ENCODE data around the gene SYNM. TPM values are rescaled to one million over a fixed set of nuclear protein-coding genes. Genes with fewer than 3 reads are reported as not detected.

The SYNM gene
- total RNA-seq, 1 experiment from 2014 or later: 9.9 TPM

- DNase-seq (no peak), ATAC-seq (no peak)
- ChIA-PET POLR2A (ENCODE audit: unreplicated experiment) (no interaction called here), CTCF (interaction anchor here (0.6 to 1.3 kb wide), 4 partner anchors 42 to 262 kb away, joined by 3 to 5 read pairs (median 4); no protein-coding TSS in a partner anchor)
- intact Hi-C loops (cut with micrococcal nuclease): loop anchor here (1.0 to 5.0 kb wide), 5 partner anchors 221 to 634 kb away; no protein-coding TSS in a partner anchor
- Histone ChIP-seq H4K20me1 (ENCODE audit: low read length) (no peaks in the 10 kb centered on the region), H3K9me2 (replicated peaks; ENCODE audit: low read length) (no peaks in the 10 kb centered on the region), H3K36me3 (ENCODE audit: low read depth, low read length) (no peaks in the 10 kb centered on the region), H3K4me2 (ENCODE audit: low read length) (peak overlapping the region; percentile 83; the same call in 1 of the 2 replicates), H3K27me3 (ENCODE audit: low read length) (no peaks in the 10 kb centered on the region), H3K4me1 (ENCODE audit: insufficient read depth, low read length) (no peaks in the 10 kb centered on the region), H3K79me2 (ENCODE audit: low read length) (no peaks in the 10 kb centered on the region), H3F3A (ENCODE audit: low read length, unreplicated experiment) (no peaks in the 10 kb centered on the region), H3K9ac (ENCODE audit: low read length) (no peak overlapping the region), H3K27ac (ENCODE audit: low read length) (no peak overlapping the region), H2AFZ (ENCODE audit: low read length) (peak overlapping the region; percentile 86), H3K4me3 (ENCODE audit: low read length) (peak overlapping the region; percentile 62; the same call in 1 of the 2 replicates), H3K9me3 (ENCODE audit: low read length) (no peaks in the 10 kb centered on the region)
- no peak for TF ChIP-seq CTCF (conservative IDR thresholded peaks at IDR 0.05; ENCODE audit: low read depth, low read length)
- no peak for TF ChIP-seq EZH2 (IDR thresholded peaks at IDR 0.05; ENCODE audit: low read length, unreplicated experiment)
- BruUV-seq (replicated peaks): no TSS peak
Observed at GRCh38 chr15:99076109-99076508, 28.8 kb upstream of the SYNM start.

- H3K9me3 ChIP-seq (ENCODE audit: low read length): no peaks in the 10 kb centered on the region
- peak; percentile 83 for DNase-seq
- no TSS peak for BruUV-seq (replicated peaks)
- POLR2A ChIA-PET (ENCODE audit: unreplicated experiment): interaction anchor here (0.6 kb wide), 1 partner anchor 62 kb away, joined by 8 read pairs; no protein-coding TSS in a partner anchor
- ATAC-seq: peak; percentile 90
- H3K27ac ChIP-seq (ENCODE audit: low read length): no peak overlapping the region
- H3F3A ChIP-seq (ENCODE audit: low read length, unreplicated experiment): no peaks in the 10 kb centered on the region
- peak overlapping the region; percentile 86 for H2AFZ ChIP-seq (ENCODE audit: low read length)
- no peaks in the 10 kb centered on the region for H3K4me1 ChIP-seq (ENCODE audit: insufficient read depth, low read length)
- H3K9ac ChIP-seq (ENCODE audit: low read length): no peak overlapping the region
- peak; percentile 89 for TF ChIP-seq CTCF (conservative IDR thresholded peaks at IDR 0.05; ENCODE audit: low read depth, low read length)
- TF ChIP-seq EZH2 (IDR thresholded peaks at IDR 0.05; ENCODE audit: low read length, unreplicated experiment): no peak
- H3K27me3 ChIP-seq (ENCODE audit: low read length): no peaks in the 10 kb centered on the region
- intact Hi-C loops (cut with micrococcal nuclease): loop anchor here (1.0 to 5.0 kb wide), 5 partner anchors 221 to 634 kb away; no protein-coding TSS in a partner anchor
- H4K20me1 ChIP-seq (ENCODE audit: low read length): no peaks in the 10 kb centered on the region
- H3K4me2 ChIP-seq (ENCODE audit: low read length): peak overlapping the region; percentile 83
- H3K9me2 ChIP-seq (replicated peaks; ENCODE audit: low read length): no peaks in the 10 kb centered on the region
- no peaks in the 10 kb centered on the region for H3K79me2 ChIP-seq (ENCODE audit: low read length)
- CTCF ChIA-PET: interaction anchor here (0.5 to 1.3 kb wide), 6 partner anchors 43 to 553 kb away, joined by 3 to 5 read pairs (median 4); no protein-coding TSS in a partner anchor
- peak overlapping the region; percentile 62 for H3K4me3 ChIP-seq (ENCODE audit: low read length)
- H3K36me3 ChIP-seq (ENCODE audit: low read depth, low read length): no peaks in the 10 kb centered on the region
Observed at GRCh38 chr15:99076555-99077308, 28.1 kb upstream of the SYNM start.

GRCh38 chr15:99082798-99083197 is 22.1 kb upstream of the SYNM start:
- Histone ChIP-seq H3K27ac (ENCODE audit: low read length) (no peak overlapping the region), H3F3A (ENCODE audit: low read length, unreplicated experiment) (no peaks in the 10 kb centered on the region), H4K20me1 (ENCODE audit: low read length) (no peaks in the 10 kb centered on the region), H3K27me3 (ENCODE audit: low read length) (peaks cover 8% of the 10 kb centered on the region; the same call in 1 of the 2 replicates), H3K9me2 (replicated peaks; ENCODE audit: low read length) (no peaks in the 10 kb centered on the region), H3K79me2 (ENCODE audit: low read length) (no peaks in the 10 kb centered on the region), H3K9me3 (ENCODE audit: low read length) (no peaks in the 10 kb centered on the region), H2AFZ (ENCODE audit: low read length) (no peak overlapping the region), H3K36me3 (ENCODE audit: low read depth, low read length) (no peaks in the 10 kb centered on the region), H3K4me1 (ENCODE audit: insufficient read depth, low read length) (no peaks in the 10 kb centered on the region), H3K9ac (ENCODE audit: low read length) (no peak overlapping the region), H3K4me3 (ENCODE audit: low read length) (no peak overlapping the region), H3K4me2 (ENCODE audit: low read length) (no peak overlapping the region)
- intact Hi-C loops (cut with micrococcal nuclease): no loop called here
- no TSS peak for BruUV-seq (replicated peaks)
- TF ChIP-seq EZH2 (IDR thresholded peaks at IDR 0.05; ENCODE audit: low read length, unreplicated experiment): no peak
- no peak for TF ChIP-seq CTCF (conservative IDR thresholded peaks at IDR 0.05; ENCODE audit: low read depth, low read length)
- no peak for TF ChIP-seq EZH2phosphoT487 (IDR thresholded peaks at IDR 0.05; ENCODE audit: borderline replicate concordance, low read length)
- ChIA-PET POLR2A (ENCODE audit: unreplicated experiment) (no interaction called here), CTCF (interaction anchor here (0.6 kb wide), 2 partner anchors 86 to 1550 kb away, joined by 3 to 4 read pairs; no protein-coding TSS in a partner anchor)
- ATAC-seq: no peak
- DNase-seq: no peak
